ENCODE data around the gene CPAMD8. TPM values are rescaled to one million over a fixed set of nuclear protein-coding genes. Genes with fewer than 3 reads are reported as not detected.

The CPAMD8 gene
- total and polyA plus RNA-seq, 10 of the 15 experiments (the other 5 are each of a cell fraction or from before 2014, with no cell fraction given), result 0.12 to 0.97 (median 0.25) TPM; not detected in 3

DNA sequence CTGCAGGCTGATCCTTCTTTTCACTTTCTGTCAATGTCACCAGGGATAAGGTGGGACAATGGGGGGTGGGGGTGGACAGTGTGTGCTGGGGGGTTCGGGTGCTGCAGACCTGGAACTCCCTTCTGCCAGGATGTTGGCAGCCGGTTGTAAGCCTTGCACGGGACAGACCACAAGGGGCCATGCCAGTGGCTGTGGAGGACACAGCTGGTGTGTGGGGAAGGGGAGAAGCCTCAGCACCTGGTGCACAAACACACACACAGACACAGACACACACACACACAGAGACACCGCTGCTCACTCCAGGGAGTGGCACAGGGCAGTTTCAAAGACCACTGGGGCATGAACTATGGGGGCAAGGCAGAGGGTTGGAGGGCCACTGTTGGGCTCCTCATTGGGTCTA is 134.2 kb downstream of the CPAMD8 start:
- no peak overlapping the region for H2AFZ ChIP-seq (ENCODE audit: control insufficient read depth, low read depth, low read length)
- ATAC-seq (no peak), FAIRE-seq (no peak), DNase-seq (ENCODE audit: low read depth, low spot score) (no peak)
- no peaks in the 10 kb centered on the region for H3K79me2 ChIP-seq (ENCODE audit: control insufficient read depth, insufficient read depth, low read length)
- 40% methylated on average over 4 of the region's 4 CpGs for WGBS (ENCODE audit: insufficient coverage, insufficient replicate concordance, low lambda C conversion rate, missing lambda C conversion rate)
- peaks cover 35% of the 10 kb centered on the region for H3K4me1 ChIP-seq (ENCODE audit: control insufficient read depth, insufficient read depth, low read length)
- ChIA-PET POLR2A (no interaction called here), CTCF (no interaction called here), SMC1A (ENCODE audit: uncharacterized antibody, unreplicated experiment) (no interaction called here), RAD21 (ENCODE audit: unreplicated experiment) (no interaction called here)
- H3K27me3 ChIP-seq (replicated peaks in 1 of 2; ENCODE audit: control insufficient read depth in 2 of 2, insufficient read depth in 2 of 2, low read length in 1 of 2), result no peaks in the 10 kb centered on the region
- no peaks in the 10 kb centered on the region; the same call in 2 of the 3 replicates for H3K9me3 ChIP-seq (replicated peaks; ENCODE audit: control insufficient read depth, insufficient read depth, low read length)
- no TSS peak for BruUV-seq (replicated peaks)
- no peaks in the 10 kb centered on the region for H4K20me1 ChIP-seq (ENCODE audit: control insufficient read depth, insufficient read depth)
- H3K27ac ChIP-seq (ENCODE audit: control insufficient read depth, insufficient read depth), result no peak overlapping the region
- H3K9ac ChIP-seq (ENCODE audit: control insufficient read depth, insufficient read depth, low read length), result no peak overlapping the region
- H3K4me2 ChIP-seq (ENCODE audit: control insufficient read depth, insufficient read depth), result no peak overlapping the region
- no peak overlapping the region for H3K4me3 ChIP-seq
- no peaks in the 10 kb centered on the region for H3K36me3 ChIP-seq (ENCODE audit: control insufficient read depth in 2 of 2, insufficient read depth in 2 of 2, low read length in 1 of 2)
- intact Hi-C loops (cut with micrococcal nuclease; ENCODE audit: unreplicated experiment), result loop anchor here (10.0 kb wide), 1 partner anchor 412 kb away; the partner anchor contains the start of genes ABHD8, DDA1 and MRPL34
- in situ Hi-C loops (cut with MboI), result no loop called here
- TF ChIP-seq BMI1 (IDR thresholded peaks at IDR 0.05; ENCODE audit: borderline replicate concordance), result no peak
- TF ChIP-seq, protein P1, sequence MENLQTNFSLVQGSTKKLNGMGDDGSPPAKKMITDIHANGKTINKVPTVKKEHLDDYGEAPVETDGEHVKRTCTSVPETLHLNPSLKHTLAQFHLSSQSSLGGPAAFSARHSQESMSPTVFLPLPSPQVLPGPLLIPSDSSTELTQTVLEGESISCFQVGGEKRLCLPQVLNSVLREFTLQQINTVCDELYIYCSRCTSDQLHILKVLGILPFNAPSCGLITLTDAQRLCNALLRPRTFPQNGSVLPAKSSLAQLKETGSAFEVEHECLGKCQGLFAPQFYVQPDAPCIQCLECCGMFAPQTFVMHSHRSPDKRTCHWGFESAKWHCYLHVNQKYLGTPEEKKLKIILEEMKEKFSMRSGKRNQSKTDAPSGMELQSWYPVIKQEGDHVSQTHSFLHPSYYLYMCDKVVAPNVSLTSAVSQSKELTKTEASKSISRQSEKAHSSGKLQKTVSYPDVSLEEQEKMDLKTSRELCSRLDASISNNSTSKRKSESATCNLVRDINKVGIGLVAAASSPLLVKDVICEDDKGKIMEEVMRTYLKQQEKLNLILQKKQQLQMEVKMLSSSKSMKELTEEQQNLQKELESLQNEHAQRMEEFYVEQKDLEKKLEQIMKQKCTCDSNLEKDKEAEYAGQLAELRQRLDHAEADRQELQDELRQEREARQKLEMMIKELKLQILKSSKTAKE (IDR thresholded peaks at IDR 0.05; ENCODE audit: low read depth, poor library complexity, severe bottlenecking), result no peak
- no peak for TF ChIP-seq EP300 (IDR thresholded peaks at IDR 0.05; ENCODE audit: borderline replicate concordance in 1 of 2, control insufficient read depth in 1 of 2, low read depth in 2 of 2, low read length in 2 of 2)
- no peak for TF ChIP-seq NRF1 (conservative IDR thresholded peaks at IDR 0.05; ENCODE audit: low read depth, low read length)
- TF ChIP-seq KAT2A (conservative IDR thresholded peaks at IDR 0.05; ENCODE audit: control insufficient read depth, low read depth, low read length), result no peak

Measured in GM12878 (cell line).